HepG2 (cell line): ENCODE data around the gene PLET1. TPM values are rescaled to one million over a fixed set of nuclear protein-coding genes. Genes with fewer than 3 reads are reported as not detected.

Experiments
- DMTF1 ChIP-seq: sonication (generic); formaldehyde crosslinking; IDR thresholded peaks from 2 replicates; pipeline ENCODE4 v1.4.0; 2020; ENCODE audit warnings: mild to moderate bottlenecking, missing genetic modification reagents
- EP300 ChIP-seq, 3 experiments: sonication (generic) in 1 of 3; formaldehyde crosslinking in 1 of 3; IDR thresholded peaks; 2 replicates each; pipeline versions ENCODE4 v1.5.1 to v1.6.1; 2011 to 2020; ENCODE audit warnings: low read depth in 2 of 3, low read length in 2 of 3, borderline replicate concordance in 1 of 3, improper control_type of control experiment in 1 of 3, mild to moderate bottlenecking in 1 of 3, missing genetic modification reagents in 1 of 3, moderate library complexity in 1 of 3
- MIXL1 ChIP-seq: IDR thresholded peaks from 2 replicates; pipeline ENCODE4 v1.6.1; 2016
- PAXIP1 ChIP-seq: sonication (generic); formaldehyde crosslinking; conservative IDR thresholded peaks from 2 replicates; pipeline ENCODE4 v1.4.0; 2020; ENCODE audit warnings: mild to moderate bottlenecking, missing genetic modification reagents, moderate library complexity
- PPARG ChIP-seq: conservative IDR thresholded peaks from 2 replicates; pipeline ENCODE4 v1.6.1; 2016; ENCODE audit warnings: missing biosample characterization, missing genetic modification reagents
- TCF7 ChIP-seq: sonication (generic); IDR thresholded peaks from 2 replicates; pipeline ENCODE4 v1.6.1; 2016; ENCODE audit warnings: antibody characterized with exemption, low read depth
- ZNF740 ChIP-seq: sonication (generic); formaldehyde crosslinking; IDR thresholded peaks from 2 replicates; pipeline ENCODE4 v1.4.0; 2020; ENCODE audit warnings: missing genetic modification reagents
- polyA plus RNA-seq, 8 experiments: library from polyadenylated mRNA; depleted of rRNA in 3 of 8; stranded (reverse) in 7 of 8; unstranded in 1 of 8; fragments of >200 nt; fragmentation: Illumina TruSeq in 4 of 8; extraction: Trizol in 4 of 8; gene quantifications; 2 replicates each; pipeline versions ENCODE4 v1.2.1 to v1.2.3, GENCODE V29; 2011 to 2016; ENCODE audit warnings: low read depth in 4 of 8, missing spikeins in 1 of 8, mixed read lengths in 1 of 8; ENCODE audit not compliant: insufficient read depth in 1 of 8
- total RNA-seq, 5 experiments: library from RNA; depleted of rRNA; stranded (reverse); fragments of >200 nt; fragmentation: Illumina TruSeq; extraction: Trizol; gene quantifications; 2 replicates each; pipeline ENCODE4 v1.2.3, GENCODE V29; 2016; ENCODE audit warnings: low read depth in 1 of 5

The PLET1 gene
- total and polyA plus RNA-seq, 2 of the 13 experiments (the other 11 are each of a cell fraction or from before 2014, with no cell fraction given): not detected

- TF ChIP-seq DMTF1 (CRISPR knock-in tag) (no peak), TCF7 (no peak), PPARG (CRISPR knock-in tag) (peak; percentile 69), MIXL1 (CRISPR knock-in tag) (no peak), EP300 (IDR thresholded peaks at IDR 0.05; ENCODE audit: low read depth in 2 of 2, low read length in 2 of 2) (peak in 1 of 2 experiments; percentile 51; a peak in 1 of 4 replicates), EP300 (CRISPR knock-in tag; IDR thresholded peaks at IDR 0.05; ENCODE audit: borderline replicate concordance) (no peak), ZNF740 (no peak), PAXIP1 (CRISPR knock-in tag) (peak; percentile 54)
- TF ChIP-seq, all 625 proteins: peak for 11
Observed at GRCh38 chr11:112221274-112221835, 39.3 kb downstream of the PLET1 start (continued).
